BLaER1 (cell line): ENCODE results near the gene CUX1.

Experiments used
- H3K27ac ChIP-seq: shearing (Covaris generic); formaldehyde crosslinking; 2 replicates; pipeline ENCODE4 v1.8.1; 2022
- H3K27me3 ChIP-seq: shearing (Covaris generic); formaldehyde crosslinking; 2 replicates; pipeline ENCODE4 v1.8.1; 2022
- H3K36me3 ChIP-seq: shearing (Covaris generic); formaldehyde crosslinking; 2 replicates; pipeline ENCODE4 v1.8.1; 2022
- H3K4me1 ChIP-seq: shearing (Covaris generic); formaldehyde crosslinking; 2 replicates; pipeline ENCODE4 v1.8.1; 2022
- H3K4me2 ChIP-seq: shearing (Covaris generic); formaldehyde crosslinking; 2 replicates; pipeline ENCODE4 v1.8.1; 2022
- H3K4me3 ChIP-seq: shearing (Covaris generic); formaldehyde crosslinking; 2 replicates; pipeline ENCODE4 v1.8.1; 2022
- H3K9ac ChIP-seq: shearing (Covaris generic); formaldehyde crosslinking; 2 replicates; pipeline ENCODE4 v1.8.1; 2022
- H3K9me3 ChIP-seq: shearing (Covaris generic); formaldehyde crosslinking; 2 replicates; pipeline ENCODE4 v1.8.1; 2022
- H4K20me1 ChIP-seq: shearing (Covaris generic); formaldehyde crosslinking; 2 replicates; pipeline ENCODE4 v1.8.1; 2022
- Cebpa-rat ChIP-seq: shearing (Covaris generic); IDR thresholded peaks from 2 replicates; pipeline ENCODE4 v1.8.1; 2022

Gene CUX1

DNA sequence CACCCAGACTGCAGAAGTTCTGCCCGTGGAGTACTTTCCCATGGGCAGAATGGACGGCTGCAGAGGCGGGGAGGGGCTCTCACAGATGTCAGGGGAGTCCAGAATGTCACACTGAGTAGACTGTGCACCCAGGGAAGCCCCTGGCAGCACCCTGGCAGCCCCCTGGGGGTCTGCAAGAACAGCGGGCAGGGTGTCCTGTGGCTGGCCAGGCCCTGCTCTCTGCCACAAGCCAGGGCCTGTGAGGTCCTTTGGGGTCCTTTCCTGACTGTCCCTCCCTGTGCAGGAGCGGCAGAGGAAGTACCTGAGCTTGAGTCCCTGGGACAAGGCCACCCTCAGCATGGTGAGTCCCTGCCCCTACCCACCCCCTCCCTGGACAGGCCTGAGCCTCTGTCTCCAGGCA, 463.1 kb downstream of the CUX1 start:
- Histone ChIP-seq H3K36me3 (peaks cover under 1% of the 10 kb centered on the region; the same call in 1 of the 2 replicates), H4K20me1 (peaks cover 12% of the 10 kb centered on the region; the same call in 1 of the 2 replicates), H3K27ac (no peak overlapping the region), H3K4me3 (no peak overlapping the region), H3K4me1 (peaks cover 47% of the 10 kb centered on the region), H3K9me3 (no peaks in the 10 kb centered on the region), H3K4me2 (no peak overlapping the region), H3K27me3 (no peaks in the 10 kb centered on the region), H3K9ac (no peak overlapping the region)
- no peak for TF ChIP-seq Cebpa-rat

DNA sequence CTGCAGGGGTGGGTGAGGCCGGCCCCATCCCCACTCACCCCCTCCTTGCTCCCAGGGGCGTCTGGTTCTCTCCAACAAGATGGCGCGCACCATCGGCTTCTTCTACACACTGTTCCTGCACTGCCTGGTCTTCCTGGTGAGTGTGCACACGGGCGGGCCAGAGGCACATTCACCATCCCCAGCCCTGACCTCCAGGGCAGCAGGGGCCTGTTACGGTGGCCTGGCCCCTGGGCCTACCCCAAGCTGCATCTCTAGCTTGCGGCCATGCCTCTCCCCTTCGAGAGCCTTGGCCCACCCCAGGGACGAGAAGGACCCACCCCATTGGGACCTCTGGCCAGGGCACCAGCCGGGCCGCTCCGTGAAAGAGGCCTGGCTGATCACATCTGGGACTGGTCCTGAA, 464.4 kb downstream of the CUX1 start:
- Histone ChIP-seq H3K27ac (no peak overlapping the region), H3K4me3 (no peak overlapping the region), H3K4me1 (peaks cover 55% of the 10 kb centered on the region), H3K36me3 (no peaks in the 10 kb centered on the region), H3K4me2 (no peak overlapping the region), H3K27me3 (no peaks in the 10 kb centered on the region; the same call in 1 of the 2 replicates), H3K9ac (no peak overlapping the region), H4K20me1 (peaks cover 17% of the 10 kb centered on the region; the same call in 1 of the 2 replicates), H3K9me3 (no peaks in the 10 kb centered on the region)
- TF ChIP-seq Cebpa-rat: no peak

DNA sequence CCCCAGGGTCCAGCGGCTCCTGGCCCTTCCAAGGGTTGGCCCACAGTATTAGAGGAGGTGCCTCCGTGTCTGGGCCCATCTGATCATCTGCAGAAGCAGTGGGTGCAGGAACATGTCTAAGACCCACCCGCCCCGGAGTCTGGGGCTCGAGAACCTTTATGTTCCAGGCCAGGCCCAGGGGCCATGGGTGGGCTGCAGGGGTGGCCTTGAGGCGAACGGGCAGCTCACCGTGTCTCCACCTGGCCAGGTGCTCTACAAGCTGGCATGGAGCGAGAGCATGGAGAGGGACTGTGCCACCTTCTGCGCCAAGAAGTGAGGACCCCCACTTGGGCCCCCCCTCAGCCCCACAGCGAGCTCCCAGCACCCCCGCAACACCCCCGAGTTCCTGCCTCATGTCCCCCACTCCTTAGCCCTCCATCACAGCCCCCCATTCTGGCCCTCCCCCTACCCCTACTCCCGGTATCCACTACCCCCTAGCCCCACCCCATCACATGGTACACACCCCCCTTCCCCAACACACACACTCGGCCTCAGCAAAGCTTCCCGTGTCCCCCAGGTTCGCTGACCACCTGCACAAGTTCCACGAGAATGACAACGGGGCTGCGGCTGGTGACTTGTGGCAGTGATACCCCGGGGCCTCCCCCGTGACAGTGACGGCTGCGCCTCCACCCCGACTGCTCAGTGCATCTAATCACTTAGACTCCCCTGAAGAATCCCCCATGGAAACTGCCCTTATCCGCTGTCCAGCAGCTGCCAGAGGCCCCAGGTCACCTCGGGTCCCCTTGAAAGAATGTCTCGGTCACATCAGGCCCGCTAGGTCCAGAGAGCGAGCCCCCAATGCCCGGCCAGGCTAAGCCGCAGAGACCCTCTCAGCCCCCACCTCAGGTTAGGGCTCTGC, 465.3 kb downstream of the CUX1 start:
- no peak overlapping the region for H3K4me3 ChIP-seq
- no peak overlapping the region for H3K9ac ChIP-seq
- peaks cover 57% of the 10 kb centered on the region for H3K4me1 ChIP-seq
- peak overlapping the region; percentile 98 for H3K4me2 ChIP-seq
- no peak for TF ChIP-seq Cebpa-rat
- peaks cover 23% of the 10 kb centered on the region for H4K20me1 ChIP-seq
- no peaks in the 10 kb centered on the region for H3K36me3 ChIP-seq
- H3K27ac ChIP-seq: no peak overlapping the region
- H3K27me3 ChIP-seq: no peaks in the 10 kb centered on the region; the same call in 1 of the 2 replicates
- no peaks in the 10 kb centered on the region for H3K9me3 ChIP-seq

DNA sequence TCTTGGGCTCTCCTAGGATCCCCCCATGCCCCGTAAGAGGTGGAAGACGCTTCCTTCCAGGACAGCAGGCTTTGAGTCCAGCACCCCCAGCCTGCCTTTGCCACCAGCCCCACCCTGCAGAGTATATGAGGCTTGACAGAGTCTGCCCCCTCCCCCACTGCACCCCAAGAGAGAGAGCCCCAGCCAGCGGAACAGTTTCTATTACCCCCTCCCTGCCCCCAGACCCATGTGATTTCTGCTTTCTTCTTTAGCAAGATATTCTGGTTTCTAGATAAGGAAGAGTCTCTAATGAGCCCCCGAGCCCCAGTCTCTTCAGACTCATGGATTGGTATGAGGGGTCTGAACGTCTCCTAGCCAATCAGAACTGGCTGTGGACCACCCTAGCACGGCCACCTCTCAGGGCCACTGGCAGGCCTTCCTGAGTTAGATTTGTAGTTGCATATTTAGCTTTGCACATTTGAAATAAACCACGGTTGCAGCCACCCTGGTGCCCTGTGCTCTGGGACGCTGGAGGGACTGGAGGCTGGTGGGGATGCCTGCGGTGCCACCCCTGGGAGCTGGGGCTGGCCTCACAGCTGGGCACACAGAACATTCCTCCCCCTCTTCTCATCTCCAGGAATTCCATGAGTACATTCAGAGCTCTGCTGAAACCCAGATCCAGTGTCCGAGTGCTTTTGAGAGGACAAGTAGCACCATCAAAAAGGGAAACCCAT, 466.2 kb downstream of the CUX1 start:
- H3K36me3 ChIP-seq: no peaks in the 10 kb centered on the region
- H3K27me3 ChIP-seq: no peaks in the 10 kb centered on the region; the same call in 1 of the 2 replicates
- H3K27ac ChIP-seq: no peak overlapping the region
- peaks cover 65% of the 10 kb centered on the region for H3K4me1 ChIP-seq
- H4K20me1 ChIP-seq: peaks cover 32% of the 10 kb centered on the region
- H3K9me3 ChIP-seq: no peaks in the 10 kb centered on the region
- no peak overlapping the region for H3K9ac ChIP-seq
- TF ChIP-seq Cebpa-rat: no peak
- H3K4me3 ChIP-seq: no peak overlapping the region
- H3K4me2 ChIP-seq: peak overlapping the region; percentile 98

DNA sequence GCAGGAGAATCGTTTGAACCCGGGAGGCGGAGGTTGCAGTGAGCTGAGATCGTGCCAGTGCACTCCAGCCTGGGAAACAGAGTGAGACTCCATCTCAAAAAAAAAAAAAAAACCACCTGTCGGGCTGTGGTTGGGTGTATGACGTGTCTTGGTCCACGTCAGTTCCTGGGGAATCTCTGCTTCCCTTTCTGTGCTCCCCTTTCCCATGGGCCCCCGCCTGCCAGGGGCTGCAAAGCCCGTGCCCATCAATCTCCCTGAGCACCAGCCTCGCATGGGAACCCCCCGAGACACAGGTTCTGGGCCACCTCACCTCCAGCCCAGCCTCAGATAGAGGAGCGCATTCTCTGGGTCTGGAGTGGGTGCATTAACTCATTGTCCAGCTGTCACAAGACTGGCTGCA, 467.0 kb downstream of the CUX1 start:
- peak overlapping the region; percentile 98 for H3K4me2 ChIP-seq

DNA sequence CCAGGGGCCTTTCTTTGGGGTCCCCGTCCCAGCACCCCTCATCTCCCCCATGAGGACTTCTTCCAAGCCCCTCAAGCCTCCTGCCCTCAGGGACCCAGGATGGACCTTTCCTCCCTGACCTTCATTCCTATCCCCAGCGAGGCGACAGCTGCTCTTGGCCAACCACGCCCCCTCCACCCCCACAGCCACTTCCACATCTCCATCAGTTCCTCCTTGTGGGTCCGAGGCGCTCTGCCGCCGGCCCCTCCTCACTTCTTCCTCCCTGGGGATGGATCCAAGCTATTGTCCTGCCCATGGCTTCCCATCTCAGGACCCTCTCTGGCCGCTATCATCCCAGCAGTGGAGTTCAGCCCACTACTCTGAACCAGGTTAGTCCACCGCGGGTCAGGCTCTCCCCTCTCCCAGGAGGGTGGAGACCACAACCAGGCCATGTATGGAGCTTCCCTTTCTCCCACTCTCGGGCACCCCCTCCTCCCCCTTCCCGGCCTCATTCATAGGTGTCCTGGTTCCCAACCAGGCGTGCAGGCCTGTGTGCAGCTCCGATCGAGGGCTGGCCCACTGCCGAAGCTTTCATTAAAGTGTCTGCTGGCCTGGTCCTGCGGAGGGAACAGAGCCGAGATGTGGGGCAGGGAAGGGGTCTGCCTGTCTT, 467.6 kb downstream of the CUX1 start:
- Histone ChIP-seq H3K4me2 (peak overlapping the region; percentile 98), H3K9ac (0 out of 2 replicates have a peak overlapping the region, but pooled peaks have one; percentile 87), H3K4me3 (peak overlapping the region; percentile 93; the same call in 1 of the 2 replicates), H4K20me1 (peaks cover 45% of the 10 kb centered on the region), H3K4me1 (peaks cover 64% of the 10 kb centered on the region), H3K27me3 (no peaks in the 10 kb centered on the region; the same call in 1 of the 2 replicates), H3K27ac (no peak overlapping the region), H3K36me3 (no peaks in the 10 kb centered on the region), H3K9me3 (no peaks in the 10 kb centered on the region)
- no peak for TF ChIP-seq Cebpa-rat

More for the DNA sequence above, 467.0 kb downstream of the CUX1 start:
- H3K4me1 ChIP-seq: peaks cover 65% of the 10 kb centered on the region
- no peaks in the 10 kb centered on the region; the same call in 1 of the 2 replicates for H3K27me3 ChIP-seq
- H3K4me3 ChIP-seq: no peak overlapping the region; the same call in 1 of the 2 replicates
- TF ChIP-seq Cebpa-rat: no peak
- H3K27ac ChIP-seq: no peak overlapping the region
- peaks cover 40% of the 10 kb centered on the region for H4K20me1 ChIP-seq
- no peaks in the 10 kb centered on the region for H3K9me3 ChIP-seq
- H3K9ac ChIP-seq: no peak overlapping the region
- no peaks in the 10 kb centered on the region for H3K36me3 ChIP-seq

DNA sequence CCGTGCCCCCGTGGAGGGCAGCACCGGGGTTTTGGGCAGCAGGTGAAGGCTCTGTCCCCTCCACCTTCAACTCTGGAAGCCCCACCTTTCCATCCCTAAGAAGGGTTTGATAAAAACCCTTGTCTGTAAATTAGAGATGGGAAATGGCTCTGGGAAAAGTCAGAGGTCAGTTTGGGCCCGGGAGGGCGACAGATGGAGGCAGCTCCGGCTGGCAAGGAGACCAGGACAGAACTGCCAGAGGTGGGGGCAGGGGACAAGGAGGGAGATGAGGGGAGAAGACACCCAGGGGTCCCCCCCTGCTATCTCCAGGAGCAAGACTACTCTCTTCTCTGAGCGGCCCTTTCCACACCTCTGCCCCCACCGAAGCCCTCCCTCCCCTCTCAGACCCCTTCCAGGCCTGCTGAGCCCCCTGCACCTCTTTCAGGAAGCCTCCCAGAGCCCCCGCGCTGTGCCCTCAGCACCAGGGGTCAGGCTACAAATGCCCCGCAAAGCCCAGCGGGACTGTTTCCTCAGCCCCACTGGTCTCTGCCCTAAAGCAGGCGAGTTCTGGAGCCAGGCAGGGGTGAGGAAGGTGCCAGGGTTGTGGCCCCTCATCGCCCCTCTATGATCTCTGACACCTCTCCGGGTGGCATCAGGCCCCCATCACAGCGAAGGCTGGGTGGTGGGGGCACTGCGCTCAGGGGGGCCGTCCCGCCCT, 468.3 kb downstream of the CUX1 start:
- TF ChIP-seq Cebpa-rat: no peak
- Histone ChIP-seq H4K20me1 (peaks cover 51% of the 10 kb centered on the region), H3K4me1 (peaks cover 64% of the 10 kb centered on the region), H3K36me3 (peaks cover 3% of the 10 kb centered on the region; the same call in 1 of the 2 replicates), H3K4me3 (peak overlapping the region; percentile 93), H3K27me3 (no peaks in the 10 kb centered on the region; the same call in 1 of the 2 replicates), H3K27ac (peak overlapping the region; percentile 92), H3K9me3 (no peaks in the 10 kb centered on the region), H3K9ac (peak overlapping the region; percentile 87), H3K4me2 (peak overlapping the region; percentile 98)

DNA sequence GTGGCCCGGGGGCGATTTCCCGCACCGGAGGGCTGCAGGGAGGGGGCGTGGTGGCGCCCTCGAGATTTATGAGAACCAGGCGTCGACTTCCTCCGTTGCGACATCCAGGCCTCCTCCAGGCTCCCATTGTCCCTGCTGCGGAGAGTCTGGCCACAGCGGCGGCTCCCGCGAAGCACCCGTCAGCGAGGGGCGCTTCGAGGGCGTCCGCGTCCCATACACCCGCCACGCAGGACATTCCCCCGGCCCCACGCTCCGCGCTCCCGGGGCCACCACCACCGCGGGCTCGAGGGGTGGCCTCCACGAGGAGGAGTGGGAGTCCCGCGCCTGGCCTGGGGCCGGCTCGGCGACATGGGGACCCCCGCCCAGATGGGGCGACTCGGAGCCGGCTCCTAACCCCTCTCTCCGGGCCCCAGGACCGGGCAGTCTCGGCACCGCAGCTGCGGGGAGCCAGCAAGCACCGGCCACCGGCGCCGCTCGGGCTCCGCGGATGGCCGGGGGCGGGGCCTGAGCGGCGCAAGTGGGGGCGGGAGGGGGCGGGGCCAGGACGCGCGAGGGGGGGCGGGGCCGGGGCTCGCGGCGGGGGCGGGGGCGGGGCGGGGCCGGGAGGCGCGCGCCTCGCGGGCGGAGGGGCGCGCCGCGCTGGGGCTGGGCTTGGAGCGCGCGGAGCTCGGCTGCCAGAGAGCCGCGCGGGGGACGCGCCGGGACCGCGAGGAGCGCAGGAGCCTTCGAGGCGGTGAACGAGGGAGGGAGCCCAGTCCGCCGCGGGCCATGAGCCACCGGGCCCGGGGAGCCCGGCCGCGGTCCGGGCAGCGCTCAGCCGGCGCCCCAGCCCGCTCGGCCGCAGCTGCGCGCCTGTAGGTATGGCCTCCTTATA, 469.0 kb downstream of the CUX1 start, which contains the start of gene SH2B2:
Gene SH2B2 (plus strand): TSS at position 632 of the 874 bp plus-strand sequence. CDS start 13,683 bp downstream, outside the sequence.
- H3K4me3 ChIP-seq: peak within 1 kb of the TSS; percentile 93
- H3K27ac ChIP-seq: peak within 1 kb of the TSS; percentile 92
- no peaks in the 10 kb centered on the region for H3K9me3 ChIP-seq
- H3K4me1 ChIP-seq: peaks cover 72% of the 10 kb centered on the region
- peaks cover 59% of the 10 kb centered on the region for H4K20me1 ChIP-seq
- H3K36me3 ChIP-seq: peaks cover 10% of the 10 kb centered on the region; the same call in 1 of the 2 replicates
- H3K4me2 ChIP-seq: peak within 1 kb of the TSS; percentile 100
- peak; percentile 96 for TF ChIP-seq Cebpa-rat
- H3K27me3 ChIP-seq: no peaks in the 10 kb centered on the region; the same call in 1 of the 2 replicates
- peak within 1 kb of the TSS; percentile 87 for H3K9ac ChIP-seq
